ENCODE results near the gene ZNRF1. TPM values are rescaled to one million over a fixed set of nuclear protein-coding genes. Genes with fewer than 3 reads are reported as not detected.
A peak's percentile ranks its signal among the peaks of the same experiment; 100 is the strongest.

The ZNRF1 gene
- total RNA-seq, 3 donors from 2014 or later (not counting 1 experiment from before 2014, with no cell fraction given): 2.4 to 5.1 (median 3.4) TPM

- Histone ChIP-seq H3K9me3 (ENCODE audit: control insufficient read depth, insufficient read depth, low read length) (no peaks in the 10 kb centered on the region), H3K36me3 (ENCODE audit: control insufficient read depth, insufficient read depth, low read length) (no peaks in the 10 kb centered on the region), H3K27me3 (ENCODE audit: control insufficient read depth, insufficient read depth, low read length) (no peaks in the 10 kb centered on the region), H3K4me1 (ENCODE audit: control insufficient read depth, insufficient read depth, low read length) (peaks cover 30% of the 10 kb centered on the region), H3K4me3 (ENCODE audit: low read length) (no peak overlapping the region), H3K27ac (ENCODE audit: low read length) (no peak overlapping the region)
- Mint-ChIP-seq H3K36me3 (no peaks in the 10 kb centered on the region), H3K4me1 (peaks cover 17 to 20% of the 10 kb centered on the region in 2 donors), H3K27me3 (ENCODE audit: low read depth in 2 of 2) (peaks cover 19 to 25% of the 10 kb centered on the region in 2 donors), H3K27ac (no peak overlapping the region), H3K4me3 (peak overlapping the region; percentile 15), H3K9me3 (no peaks in the 10 kb centered on the region)
- no peak for TF ChIP-seq CTCF (IDR thresholded peaks at IDR 0.05)
- ATAC-seq (no peak), DNase-seq (no peak)
- intact Hi-C loops (cut with micrococcal nuclease): no loop called here
- 91% methylated on average over 22 of the region's 22 CpGs for WGBS (ENCODE audit: insufficient coverage)
Measured at GRCh38 chr16:75062135-75062975, 63.5 kb downstream of the ZNRF1 start.

- no peaks in the 10 kb centered on the region for H3K9me3 Mint-ChIP-seq
- TF ChIP-seq CTCF (IDR thresholded peaks at IDR 0.05): no peak
- H3K36me3 Mint-ChIP-seq: no peaks in the 10 kb centered on the region
- intact Hi-C loops (cut with micrococcal nuclease): no loop called here
- peaks cover 22 to 25% of the 10 kb centered on the region in 2 donors for H3K27me3 Mint-ChIP-seq (ENCODE audit: low read depth in 2 of 2)
- Histone ChIP-seq H3K27me3 (ENCODE audit: control insufficient read depth, insufficient read depth, low read length) (no peaks in the 10 kb centered on the region), H3K36me3 (ENCODE audit: control insufficient read depth, insufficient read depth, low read length) (no peaks in the 10 kb centered on the region), H3K9me3 (ENCODE audit: control insufficient read depth, insufficient read depth, low read length) (no peaks in the 10 kb centered on the region), H3K4me3 (ENCODE audit: low read length) (no peak overlapping the region), H3K27ac (ENCODE audit: low read length) (no peak overlapping the region), H3K4me1 (ENCODE audit: control insufficient read depth, insufficient read depth, low read length) (peaks cover 30% of the 10 kb centered on the region)
- ATAC-seq (no peak), DNase-seq (no peak)
- peaks cover 17 to 20% of the 10 kb centered on the region in 2 donors for H3K4me1 Mint-ChIP-seq
- no peak overlapping the region for H3K27ac Mint-ChIP-seq
- WGBS (ENCODE audit: insufficient coverage): 83% methylated on average over 9 of the region's 9 CpGs
- peak overlapping the region; percentile 15 for H3K4me3 Mint-ChIP-seq
Measured at GRCh38 chr16:75062976-75063346, 64.1 kb downstream of the ZNRF1 start.

- peaks cover 17 to 20% of the 10 kb centered on the region in 2 donors for H3K4me1 Mint-ChIP-seq
- H3K4me3 Mint-ChIP-seq: no peak overlapping the region
- Histone ChIP-seq H3K27ac (ENCODE audit: low read length) (no peak overlapping the region), H3K4me1 (ENCODE audit: control insufficient read depth, insufficient read depth, low read length) (peaks cover 30% of the 10 kb centered on the region), H3K9me3 (ENCODE audit: control insufficient read depth, insufficient read depth, low read length) (no peaks in the 10 kb centered on the region), H3K4me3 (ENCODE audit: low read length) (no peak overlapping the region), H3K36me3 (ENCODE audit: control insufficient read depth, insufficient read depth, low read length) (no peaks in the 10 kb centered on the region), H3K27me3 (ENCODE audit: control insufficient read depth, insufficient read depth, low read length) (no peaks in the 10 kb centered on the region)
- ATAC-seq (no peak), DNase-seq (no peak)
- 89% methylated on average over 8 of the region's 8 CpGs for WGBS (ENCODE audit: insufficient coverage)
- intact Hi-C loops (cut with micrococcal nuclease): no loop called here
- no peaks in the 10 kb centered on the region for H3K9me3 Mint-ChIP-seq
- TF ChIP-seq CTCF (IDR thresholded peaks at IDR 0.05): no peak
- H3K36me3 Mint-ChIP-seq: no peaks in the 10 kb centered on the region
- no peak overlapping the region for H3K27ac Mint-ChIP-seq
- peaks cover 22 to 25% of the 10 kb centered on the region in 2 donors for H3K27me3 Mint-ChIP-seq (ENCODE audit: low read depth in 2 of 2)
Measured at GRCh38 chr16:75063549-75064088, 64.8 kb downstream of the ZNRF1 start.
